A549 (cell line): ENCODE data around the gene PAFAH2. TPM values are rescaled to one million over a fixed set of nuclear protein-coding genes. Genes with fewer than 3 reads are reported as not detected.

Source experiments
- ATAC-seq, 2 experiments: fragments of 200-7000 bp in 1 of 2; fragments of >200 bp in 1 of 2; cut with Nextera tagmentation in 1 of 2; cut with Tn5 transposase in 1 of 2; 3 replicates each; pipeline versions ENCODE4 v1.8.0 to v1.9.1; 2018 to 2020; ENCODE audit warnings: mild to moderate bottlenecking in 1 of 2, moderate library complexity in 1 of 2
- CTCF ChIA-PET: fragments of 300-600 bp; sonication (Branson Sonifier 250); formaldehyde crosslinking; extraction: SDS; loops from one replicate; lab custom pipeline; 2021; ENCODE audit warnings: antibody characterized with exemption, inconsistent platforms; lab: Yijun Ruan, JAX
- POLR2A ChIA-PET: fragments of 350-600 bp; formaldehyde crosslinking; extraction: SDS; loops from one replicate; lab custom pipeline; 2021; ENCODE audit warnings: antibody characterized with exemption, inconsistent platforms; lab: Yijun Ruan, JAX
- DNase-seq, 2 experiments: peaks; one replicate each; pipeline versions ENCODE4 v3.0.0 to v3.0.0-alpha.2; 2011 to 2016; ENCODE audit warnings: low read depth in 1 of 2, low spot score in 1 of 2
- FAIRE-seq: peaks from 2 replicates; lab custom pipeline; 2011; peaks lifted over from hg19 to GRCh38; lab: Jason Lieb, UNC
- H3K27ac ChIP-seq, 2 experiments: fragments of >200 bp; sonication (Bioruptor Twin); formaldehyde crosslinking; 3 replicates each; pipeline ENCODE4 v1.5.1; 2016 to 2017
- H3K4me1 ChIP-seq: fragments of >200 bp; sonication (Bioruptor Twin); formaldehyde crosslinking; 3 replicates; pipeline ENCODE4 v1.6.1; 2016
- H3K4me2 ChIP-seq: fragments of >200 bp; sonication (Bioruptor Twin); formaldehyde crosslinking; 3 replicates; pipeline ENCODE4 v1.6.1; 2016
- H3K4me3 ChIP-seq: fragments of >200 bp; sonication (Bioruptor Twin); formaldehyde crosslinking; 3 replicates; pipeline ENCODE4 v1.5.1; 2016
- H3K9me3 ChIP-seq: fragments of >200 bp; sonication (Bioruptor Twin); formaldehyde crosslinking; 3 replicates; pipeline ENCODE4 v1.6.1; 2016
- BHLHE40 ChIP-seq: IDR thresholded peaks from 2 replicates; pipeline ENCODE4 v1.6.1; 2012; ENCODE audit warnings: low read depth, low read length, inconsistent platforms
- EHF ChIP-seq: fragments of 250-450 bp; sonication (Bioruptor Pico); IDR thresholded peaks from 2 replicates; pipeline ENCODE4 v1.5.0; 2020; ENCODE audit warnings: mild to moderate bottlenecking
- ESRRA ChIP-seq: fragments of 150-350 bp; IDR thresholded peaks from 2 replicates; pipeline ENCODE4 v1.6.1; 2014; ENCODE audit warnings: mild to moderate bottlenecking, low read length, borderline replicate concordance
- HDAC2 ChIP-seq: fragments of 200-600 bp; sonication (generic); IDR thresholded peaks from 2 replicates; pipeline ENCODE4 v1.6.1; 2016
- HEYL ChIP-seq: fragments of 250-450 bp; sonication (Bioruptor Pico); IDR thresholded peaks from 2 replicates; pipeline ENCODE4 v1.8.0; 2021; ENCODE audit warnings: mild to moderate bottlenecking, moderate library complexity
- HOXB5 ChIP-seq: fragments of 250-450 bp; sonication (Bioruptor Pico); IDR thresholded peaks from 2 replicates; pipeline ENCODE4 v1.5.0; 2020; ENCODE audit warnings: mild to moderate bottlenecking, moderate library complexity
- JUN ChIP-seq, 2 experiments: fragments of >200 bp; sonication (Bioruptor Twin); formaldehyde crosslinking; IDR thresholded peaks; 2 replicates in 1 of 2; 3 replicates in 1 of 2; pipeline ENCODE4 v1.6.1; 2016 to 2017
- KDM5A ChIP-seq: fragments of 200-600 bp; sonication (generic); IDR thresholded peaks from 2 replicates; pipeline ENCODE4 v1.6.1; 2016; ENCODE audit warnings: antibody characterized with exemption, mild to moderate bottlenecking
- MAZ ChIP-seq: fragments of 150-350 bp; IDR thresholded peaks from 2 replicates; pipeline ENCODE4 v1.6.1; 2014; ENCODE audit warnings: antibody characterized with exemption, low read depth, low read length, borderline replicate concordance
- POLR2A ChIP-seq: IDR thresholded peaks from 2 replicates; pipeline ENCODE4 v1.6.1; 2012; ENCODE audit warnings: mild to moderate bottlenecking, low read length
- RAD21 ChIP-seq, 2 experiments: fragments of >200 bp in 1 of 2; sonication (Bioruptor Twin) in 1 of 2; formaldehyde crosslinking in 1 of 2; IDR thresholded peaks in 1 of 2; conservative IDR thresholded peaks in 1 of 2; 2 replicates in 1 of 2; 3 replicates in 1 of 2; pipeline ENCODE4 v1.6.1; 2012 to 2018; ENCODE audit warnings: inconsistent platforms in 1 of 2
- RARB ChIP-seq: fragments of 250-450 bp; sonication (Bioruptor Pico); IDR thresholded peaks from 2 replicates; pipeline ENCODE4 v1.8.0; 2021; ENCODE audit warnings: mild to moderate bottlenecking, moderate library complexity
- RCOR1 ChIP-seq: fragments of 150-350 bp; IDR thresholded peaks from 2 replicates; pipeline ENCODE4 v1.6.1; 2014; ENCODE audit warnings: antibody characterized with exemption, low read length, low read depth
- RFX5 ChIP-seq: fragments of 450-650 bp; IDR thresholded peaks from 2 replicates; pipeline ENCODE4 v1.7.1; 2014; ENCODE audit warnings: antibody characterized with exemption, mild to moderate bottlenecking, moderate library complexity
- RNF2 ChIP-seq: fragments of 200-600 bp; sonication (generic); IDR thresholded peaks from 2 replicates; pipeline ENCODE4 v1.6.1; 2016; ENCODE audit warnings: low read depth, mild to moderate bottlenecking, antibody characterized with exemption, moderate library complexity, borderline replicate concordance
- TFCP2L1 ChIP-seq: fragments of 250-450 bp; sonication (Bioruptor Pico); IDR thresholded peaks from 2 replicates; pipeline ENCODE4 v1.5.0; 2021; ENCODE audit warnings: mild to moderate bottlenecking
- TP53 ChIP-seq: fragments of 250-450 bp; sonication (Bioruptor Pico); IDR thresholded peaks from 2 replicates; pipeline ENCODE4 v1.5.0; 2021; ENCODE audit warnings: mild to moderate bottlenecking, moderate library complexity
- USF2 ChIP-seq: fragments of 450-650 bp; IDR thresholded peaks from 2 replicates; pipeline ENCODE4 v1.6.1; 2014; ENCODE audit warnings: antibody characterized with exemption
- ZC3H11A ChIP-seq: fragments of 450-650 bp; IDR thresholded peaks from 2 replicates; pipeline ENCODE4 v1.6.1; 2014; ENCODE audit warnings: antibody characterized with exemption, mild to moderate bottlenecking
- ZFP36 ChIP-seq: fragments of 450-650 bp; IDR thresholded peaks from 2 replicates; pipeline ENCODE4 v1.6.1; 2014; ENCODE audit warnings: borderline replicate concordance; ENCODE audit not compliant: partially characterized antibody
- ZNF302 ChIP-seq: fragments of 250-450 bp; sonication (Bioruptor Pico); IDR thresholded peaks from 2 replicates; pipeline ENCODE4 v1.9.0; 2021; ENCODE audit warnings: inconsistent platforms, mild to moderate bottlenecking, moderate library complexity
- WGBS: methylation state at CpG from one replicate; pipeline ENCODE4 v1.1.6; 2017; ENCODE audit errors: missing lambda C conversion rate; 5-methylcytosine and 5-hydroxymethylcytosine counted together
- polyA plus RNA-seq, 4 experiments: library from polyadenylated mRNA; depleted of rRNA in 3 of 4; stranded (reverse); fragments of >200 nt; fragmentation: RNase III in 1 of 4; extraction: RNeasy Plus Mini Kit Qiagen cat#74134 plus additional on column Dnase treatment in 1 of 4; gene quantifications; 2 replicates in 3 of 4; 3 replicates in 1 of 4; pipeline ENCODE4 v1.2.3, GENCODE V29; 2011 to 2017
- TF ChIP-seq, protein P1 (sequence below): fragments of 250-450 bp; sonication (Bioruptor Pico); IDR thresholded peaks from 2 replicates; pipeline ENCODE4 v1.5.0; 2020; ENCODE audit warnings: low read depth, mild to moderate bottlenecking, moderate library complexity
- TF ChIP-seq, protein P2 (sequence below): fragments of >200 bp; sonication (Bioruptor Twin); formaldehyde crosslinking; IDR thresholded peaks from 2 replicates; pipeline ENCODE4 v1.6.1; 2016

PAFAH2 gene
- polyA plus RNA-seq, 2 of the 4 experiments (the other 2 are of a cell fraction), result 6.3 to 13.7 TPM

GRCh38 chr1:25985670-25986069 is 12.2 kb downstream of the PAFAH2 start:
- 95% methylated on average over 3 of the region's 3 CpGs for WGBS
- no peak for TF ChIP-seq TP53 (CRISPR knock-in tag)
- TF ChIP-seq HEYL (CRISPR knock-in tag), result no peak
- TF ChIP-seq RCOR1, result no peak
- TF ChIP-seq HOXB5 (CRISPR knock-in tag), result no peak
- Histone ChIP-seq H3K9me3 (no peaks in the 10 kb centered on the region), H3K4me1 (no peaks in the 10 kb centered on the region), H3K27ac (no peak overlapping the region), H3K4me3 (no peak overlapping the region), H3K4me2 (no peak overlapping the region)
- POLR2A ChIA-PET, result no interaction called here
- no peak for ATAC-seq
- CTCF ChIA-PET, result no interaction called here
- no peak for DNase-seq
- no peak for FAIRE-seq

DNA sequence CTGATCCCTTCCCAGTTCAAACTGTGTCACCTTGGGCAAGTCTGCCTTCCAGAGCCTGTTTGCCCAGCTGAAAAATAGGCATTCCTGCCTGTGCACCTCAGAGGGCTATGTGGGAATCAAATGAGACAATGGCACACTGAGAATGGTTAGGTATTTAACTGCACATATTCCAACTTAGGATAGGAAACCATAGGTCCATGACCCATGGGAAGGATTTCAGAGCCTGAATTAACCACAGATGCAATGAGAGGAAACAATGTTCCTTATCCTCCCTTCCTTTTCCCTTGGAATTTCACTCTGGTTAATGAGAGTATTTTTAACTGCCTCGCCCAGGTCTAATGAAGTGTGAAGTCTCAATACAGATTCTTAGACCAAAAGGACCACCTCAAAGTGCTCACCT is 12.7 kb downstream of the PAFAH2 start:
- no peak overlapping the region for H3K27ac ChIP-seq
- DNase-seq (no peak), ATAC-seq (no peak), FAIRE-seq (no peak)
- WGBS, result 86% methylated on average over 1 of the region's 1 CpG
- ChIA-PET POLR2A (no interaction called here), CTCF (no interaction called here)
- TF ChIP-seq BHLHE40, result no peak
- TF ChIP-seq KDM5A, result no peak
- no peak for TF ChIP-seq HDAC2
- no peak for TF ChIP-seq USF2
- TF ChIP-seq, protein P1, sequence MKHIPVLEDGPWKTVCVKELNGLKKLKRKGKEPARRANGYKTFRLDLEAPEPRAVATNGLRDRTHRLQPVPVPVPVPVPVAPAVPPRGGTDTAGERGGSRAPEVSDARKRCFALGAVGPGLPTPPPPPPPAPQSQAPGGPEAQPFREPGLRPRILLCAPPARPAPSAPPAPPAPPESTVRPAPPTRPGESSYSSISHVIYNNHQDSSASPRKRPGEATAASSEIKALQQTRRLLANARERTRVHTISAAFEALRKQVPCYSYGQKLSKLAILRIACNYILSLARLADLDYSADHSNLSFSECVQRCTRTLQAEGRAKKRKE (CRISPR knock-in tag), result no peak
- TF ChIP-seq ZNF302, result no peak
- no peak for TF ChIP-seq TFCP2L1 (CRISPR knock-in tag)
- TF ChIP-seq EHF, result no peak
- no peak for TF ChIP-seq RARB (CRISPR knock-in tag)
- TF ChIP-seq RAD21 (conservative IDR thresholded peaks at IDR 0.05 in 1 of 2, IDR thresholded peaks at IDR 0.05 in 1 of 2), result no peak
- TF ChIP-seq MAZ, result no peak
- no peak for TF ChIP-seq TP53 (CRISPR knock-in tag)
- H3K9me3 ChIP-seq, result no peaks in the 10 kb centered on the region
- H3K4me3 ChIP-seq, result no peak overlapping the region
- H3K4me1 ChIP-seq, result no peaks in the 10 kb centered on the region
- no peak overlapping the region for H3K4me2 ChIP-seq

GRCh38 chr1:25979210-25979609 is 18.7 kb downstream of the PAFAH2 start:
- FAIRE-seq, result no peak
- H3K9me3 ChIP-seq, result no peaks in the 10 kb centered on the region
- POLR2A ChIA-PET, result no interaction called here

More at GRCh38 chr1:25979210-25979609, 18.7 kb downstream of the PAFAH2 start:
- no peak for TF ChIP-seq ZFP36
- no peak for TF ChIP-seq HDAC2
- TF ChIP-seq RFX5, result no peak
- no peak for TF ChIP-seq ESRRA
- no peak for TF ChIP-seq JUN (IDR thresholded peaks at IDR 0.05)
- TF ChIP-seq USF2, result no peak
- no peak for TF ChIP-seq ZC3H11A
- TF ChIP-seq, protein P2, sequence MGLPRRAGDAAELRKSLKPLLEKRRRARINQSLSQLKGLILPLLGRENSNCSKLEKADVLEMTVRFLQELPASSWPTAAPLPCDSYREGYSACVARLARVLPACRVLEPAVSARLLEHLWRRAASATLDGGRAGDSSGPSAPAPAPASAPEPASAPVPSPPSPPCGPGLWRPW, result no peak
- TF ChIP-seq MAZ, result no peak
- TF ChIP-seq RNF2, result no peak
- no peak for TF ChIP-seq POLR2A
- CTCF ChIA-PET, result interaction anchor here (0.6 to 0.7 kb wide), 2 partner anchors 72 to 105 kb away, joined by 3 to 4 read pairs; no protein-coding TSS in a partner anchor
- Histone ChIP-seq H3K4me2 (no peak overlapping the region), H3K4me1 (no peaks in the 10 kb centered on the region), H3K27ac (no peak overlapping the region), H3K4me3 (no peak overlapping the region)
- ATAC-seq, result no peak
- 70% methylated on average over 6 of the region's 7 CpGs for WGBS
- DNase-seq, result no peak
